Measurements from ENCODE around the gene SLC5A5. TPM values are rescaled to one million over a fixed set of nuclear protein-coding genes. Genes with fewer than 3 reads are reported as not detected.

SLC5A5 gene
- total RNA-seq, 2 experiments from 2014 or later, result 1.7 to 2.2 TPM

- Mint-ChIP-seq H3K4me1 (peaks cover 45% of the 10 kb centered on the region), H3K9me3 (peaks cover 5% of the 10 kb centered on the region), H3K27me3 (no peaks in the 10 kb centered on the region), H3K27ac (peak overlapping the region; percentile 61), H3K36me3 (ENCODE audit: low read depth) (peaks cover 80% of the 10 kb centered on the region), H3K4me3 (no peak overlapping the region)
- POLR2A ChIA-PET, result no interaction called here
- CTCF ChIA-PET, result interaction anchor here (1.0 to 1.2 kb wide), 2 partner anchors 19 to 93 kb away, joined by 3 to 4 read pairs; partner anchors contain the start of genes CCDC124 and RPL18A
- no peak for DNase-seq
Measured at GRCh38 chr19:17840019-17840418, 31.7 kb upstream of the SLC5A5 start.

GRCh38 chr19:17841371-17841809 is 30.4 kb upstream of the SLC5A5 start:
- Mint-ChIP-seq H3K4me1 (peaks cover 47% of the 10 kb centered on the region), H3K36me3 (ENCODE audit: low read depth) (peaks cover 73% of the 10 kb centered on the region), H3K27ac (no peak overlapping the region), H3K4me3 (no peak overlapping the region), H3K9me3 (no peaks in the 10 kb centered on the region), H3K27me3 (no peaks in the 10 kb centered on the region)
- DNase-seq, result no peak
- ChIA-PET POLR2A (no interaction called here), CTCF (interaction anchor here (0.7 to 1.1 kb wide), 2 partner anchors 8 to 23 kb away, joined by 3 read pairs; no protein-coding TSS in a partner anchor)

GRCh38 chr19:17841810-17842662 is 29.7 kb upstream of the SLC5A5 start:
- Mint-ChIP-seq H3K36me3 (ENCODE audit: low read depth) (peaks cover 70% of the 10 kb centered on the region), H3K4me1 (peaks cover 44% of the 10 kb centered on the region), H3K9me3 (no peaks in the 10 kb centered on the region), H3K27me3 (no peaks in the 10 kb centered on the region), H3K27ac (no peak overlapping the region), H3K4me3 (no peak overlapping the region)
- POLR2A ChIA-PET, result no interaction called here
- CTCF ChIA-PET, result interaction anchor here (0.6 to 1.9 kb wide), 3 partner anchors 17 to 117 kb away, joined by 3 to 8 read pairs (median 8); partner anchors contain the start of gene RPL18A
- DNase-seq, result peak; percentile 59

- CTCF ChIA-PET, result interaction anchor here (0.6 to 1.9 kb wide), 5 partner anchors 8 to 118 kb away, joined by 3 to 8 read pairs (median 3); partner anchors contain the start of gene RPL18A
Measured at GRCh38 chr19:17842663-17843291, 29.0 kb upstream of the SLC5A5 start.

GRCh38 chr19:17843292-17843827 is 28.4 kb upstream of the SLC5A5 start:
- ChIA-PET POLR2A (no interaction called here), CTCF (interaction anchor here (0.8 to 1.9 kb wide), 6 partner anchors 9 to 118 kb away, joined by 3 to 8 read pairs (median 3); partner anchors contain the start of gene RPL18A)
- DNase-seq, result no peak
- Mint-ChIP-seq H3K4me3 (no peak overlapping the region), H3K36me3 (ENCODE audit: low read depth) (peaks cover 59% of the 10 kb centered on the region), H3K4me1 (peaks cover 49% of the 10 kb centered on the region), H3K27me3 (no peaks in the 10 kb centered on the region), H3K9me3 (no peaks in the 10 kb centered on the region), H3K27ac (peak overlapping the region; percentile 54)

More at GRCh38 chr19:17842663-17843291, 29.0 kb upstream of the SLC5A5 start:
- no peak for DNase-seq
- Mint-ChIP-seq H3K27ac (no peak overlapping the region), H3K36me3 (ENCODE audit: low read depth) (peaks cover 65% of the 10 kb centered on the region), H3K27me3 (no peaks in the 10 kb centered on the region), H3K4me3 (no peak overlapping the region), H3K4me1 (peaks cover 44% of the 10 kb centered on the region), H3K9me3 (no peaks in the 10 kb centered on the region)
- POLR2A ChIA-PET, result no interaction called here

GRCh38 chr19:17843908-17844490 is 27.7 kb upstream of the SLC5A5 start:
- no peaks in the 10 kb centered on the region for H3K9me3 Mint-ChIP-seq
- peak overlapping the region; percentile 60 for H3K27ac Mint-ChIP-seq
- no peaks in the 10 kb centered on the region for H3K27me3 Mint-ChIP-seq
- CTCF ChIA-PET, result interaction anchor here (0.8 to 1.9 kb wide), 5 partner anchors 10 to 26 kb away, joined by 3 to 8 read pairs (median 3); partner anchors contain the start of gene RPL18A
- peak overlapping the region; percentile 11 for H3K4me3 Mint-ChIP-seq
- POLR2A ChIA-PET, result no interaction called here
- H3K36me3 Mint-ChIP-seq (ENCODE audit: low read depth), result peaks cover 55% of the 10 kb centered on the region
- DNase-seq, result no peak
- H3K4me1 Mint-ChIP-seq, result peaks cover 55% of the 10 kb centered on the region

- H3K27me3 Mint-ChIP-seq, result no peaks in the 10 kb centered on the region
Measured at GRCh38 chr19:17846146-17846545, 25.6 kb upstream of the SLC5A5 start.

GRCh38 chr19:17847538-17848366 is 24.0 kb upstream of the SLC5A5 start, which contains the start of gene JAK3:
TSS of gene JAK3 (minus strand) at chr19:17847982. CDS start at chr19:17844417, 3,565 bp downstream.
- peak; percentile 89 for DNase-seq
- CTCF ChIA-PET, result interaction anchor here (1.0 to 20.4 kb wide), 4 partner anchors 12 to 86 kb away, joined by 3 to 326 read pairs (median 8); partner anchors contain the start of genes CCDC124 and RPL18A
- Mint-ChIP-seq H3K36me3 (ENCODE audit: low read depth) (peaks cover 40% of the 10 kb centered on the region), H3K4me3 (peak within 1 kb of the TSS; percentile 92), H3K9me3 (peaks cover 3% of the 10 kb centered on the region), H3K4me1 (peaks cover 69% of the 10 kb centered on the region), H3K27me3 (no peaks in the 10 kb centered on the region), H3K27ac (peak within 1 kb of the TSS; percentile 97)
- POLR2A ChIA-PET, result interaction anchor here (0.6 to 0.7 kb wide), 4 partner anchors 12 to 377 kb away, joined by 3 read pairs; partner anchors contain the start of gene RPL18A

More at GRCh38 chr19:17846146-17846545, 25.6 kb upstream of the SLC5A5 start:
- DNase-seq, result peak; percentile 56
- peaks cover 41% of the 10 kb centered on the region for H3K36me3 Mint-ChIP-seq (ENCODE audit: low read depth)
- peak overlapping the region; percentile 97 for H3K27ac Mint-ChIP-seq
- H3K4me1 Mint-ChIP-seq, result peaks cover 66% of the 10 kb centered on the region
- POLR2A ChIA-PET, result interaction anchor here (0.6 kb wide), 1 partner anchor 48 kb away, joined by 4 read pairs; no protein-coding TSS in a partner anchor
- CTCF ChIA-PET, result interaction anchor here (1.3 to 2.1 kb wide), 6 partner anchors 9 to 143 kb away, joined by 3 to 13 read pairs (median 4); partner anchors contain the start of genes CCDC124 and RPL18A
- peak overlapping the region; percentile 92 for H3K4me3 Mint-ChIP-seq
- H3K9me3 Mint-ChIP-seq, result no peaks in the 10 kb centered on the region

GRCh38 chr19:17848595-17849292 is 23.0 kb upstream of the SLC5A5 start:
- Mint-ChIP-seq H3K4me3 (peak overlapping the region; percentile 92), H3K27me3 (no peaks in the 10 kb centered on the region), H3K27ac (peak overlapping the region; percentile 97), H3K4me1 (peaks cover 63% of the 10 kb centered on the region), H3K36me3 (ENCODE audit: low read depth) (peaks cover 31% of the 10 kb centered on the region), H3K9me3 (peaks cover 3% of the 10 kb centered on the region)
- POLR2A ChIA-PET, result no interaction called here
- no peak for DNase-seq
- CTCF ChIA-PET, result interaction anchor here (0.6 to 20.4 kb wide), 5 partner anchors 8 to 569 kb away, joined by 3 to 326 read pairs (median 4); partner anchors contain the start of genes CCDC124 and RPL18A

- peaks cover 3% of the 10 kb centered on the region for H3K9me3 Mint-ChIP-seq
- ChIA-PET POLR2A (no interaction called here), CTCF (interaction anchor here (0.6 to 20.4 kb wide), 8 partner anchors 10 to 248 kb away, joined by 3 to 326 read pairs (median 4); partner anchors contain the start of gene CCDC124)
- H3K27ac Mint-ChIP-seq, result no peak overlapping the region
- H3K4me3 Mint-ChIP-seq, result no peak overlapping the region
- H3K27me3 Mint-ChIP-seq, result no peaks in the 10 kb centered on the region
- DNase-seq, result no peak
- peaks cover 9% of the 10 kb centered on the region for H3K36me3 Mint-ChIP-seq (ENCODE audit: low read depth)
- H3K4me1 Mint-ChIP-seq, result peaks cover 34% of the 10 kb centered on the region
Measured at GRCh38 chr19:17854061-17854460, 17.7 kb upstream of the SLC5A5 start.

All from activated CD4-positive, alpha-beta T cell treated with anti-CD3 and anti-CD28 coated beads, Interleukin-2, amount 10 ng/mL, durations not matched to agents 7 days and 5 days (primary cell).